GM12873 (cell line): ENCODE data around the gene PIH1D1.

Source experiments
- CTCF ChIP-seq: IDR thresholded peaks from 2 replicates; pipeline ENCODE4 v1.5.1; 2012; ENCODE audit warnings: low read depth, mild to moderate bottlenecking, moderate library complexity, low read length, control low read depth; ENCODE audit not compliant: insufficient read depth; ENCODE audit errors: missing control alignments

Gene PIH1D1

DNA sequence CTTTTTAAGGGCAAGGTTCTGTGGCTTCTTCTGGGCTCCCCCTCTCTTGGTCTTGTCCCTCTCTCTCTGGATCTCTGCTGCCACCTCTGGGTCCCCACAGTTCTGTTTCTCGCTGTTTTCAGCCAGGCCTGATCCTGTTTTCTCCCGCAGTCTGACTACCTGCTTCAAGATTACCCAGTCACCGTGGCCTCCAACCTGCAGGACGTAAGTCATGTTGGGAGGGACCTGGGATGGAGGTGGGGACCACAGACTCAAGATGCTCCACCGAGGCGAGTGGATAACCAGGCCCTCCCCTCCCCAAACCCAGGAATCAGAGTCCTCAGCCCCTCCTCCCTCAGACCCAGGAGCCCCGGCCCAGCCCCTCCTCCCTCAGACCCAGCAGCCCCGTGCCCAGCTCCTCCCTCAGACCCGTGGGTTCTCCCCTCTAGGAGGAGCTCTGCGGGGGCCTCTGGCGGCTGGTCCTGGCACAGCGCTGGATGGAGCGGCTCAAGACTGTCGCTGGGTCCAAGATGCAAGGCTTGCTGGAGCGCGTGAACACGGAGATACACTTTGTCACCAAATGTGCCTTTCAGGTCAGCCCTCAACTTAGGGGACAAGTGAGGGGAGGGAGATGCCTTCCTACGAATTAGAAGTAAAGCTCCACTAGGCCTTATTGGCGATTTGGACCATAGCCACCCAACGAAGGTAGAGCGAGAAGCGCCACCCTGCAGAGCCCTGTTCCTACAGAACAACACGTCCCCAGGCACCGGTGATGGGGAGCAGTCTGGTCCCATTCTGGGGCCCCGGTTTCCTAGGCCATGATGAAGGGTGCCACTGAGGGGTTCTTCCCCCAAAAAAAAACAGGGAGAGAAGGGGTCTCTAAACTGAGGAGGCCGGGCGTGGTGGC, 24.6 kb upstream of the PIH1D1 start:
- TF ChIP-seq CTCF, result peak; percentile 57

GRCh38 chr19:49475191-49475917, 23.7 kb upstream of the PIH1D1 start:
- TF ChIP-seq CTCF, result no peak

GRCh38 chr19:49474542-49474924, 22.9 kb upstream of the PIH1D1 start:
- no peak for TF ChIP-seq CTCF

- TF ChIP-seq CTCF, result peak; percentile 98
These were observed 22.4 kb upstream of the PIH1D1 start, which contains the start of gene FLT3LG for GRCh38 chr19:49473868-49474541. Gene FLT3LG, plus strand, starts transcription at chr19:49474215. Its CDS starts 425 bp downstream, at chr19:49474640.

DNA sequence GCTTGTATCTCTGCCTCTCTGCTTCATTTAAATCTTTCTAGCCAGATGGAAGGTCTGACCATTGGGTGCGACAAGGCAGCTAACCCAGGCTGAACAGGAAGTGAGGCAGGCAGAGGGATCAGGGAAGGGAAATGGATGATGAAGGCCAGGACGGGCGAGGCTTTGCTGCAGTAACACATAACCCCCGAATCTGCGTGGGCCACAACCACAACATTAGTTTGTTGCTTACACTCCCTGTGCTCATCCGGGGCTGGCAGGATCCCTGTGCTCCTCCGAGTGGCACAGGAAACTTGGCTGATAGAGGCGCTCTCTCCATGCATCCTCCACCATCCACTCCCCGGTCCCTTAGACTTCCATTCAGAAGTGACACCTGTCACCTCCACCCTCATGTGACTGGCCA, 21.3 kb upstream of the PIH1D1 start:
- TF ChIP-seq CTCF, result no peak

DNA sequence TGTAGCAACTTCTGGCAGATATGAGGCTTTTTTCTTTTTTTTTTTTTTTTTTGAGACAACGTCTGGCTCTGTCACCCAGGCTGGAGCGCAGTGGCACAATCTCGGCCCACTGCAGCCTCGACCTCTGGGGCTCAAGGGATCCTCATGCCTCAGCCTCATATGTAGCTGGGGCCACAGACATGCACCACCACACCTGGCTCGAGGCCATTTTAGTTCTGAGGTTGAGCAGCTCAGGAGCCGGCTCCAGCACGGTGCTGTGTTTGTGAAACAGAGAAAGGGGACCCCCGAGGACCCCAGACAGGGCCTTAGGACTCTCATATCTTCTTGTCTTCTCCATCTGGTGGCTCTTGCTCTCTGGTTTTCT, 19.0 kb upstream of the PIH1D1 start:
- no peak for TF ChIP-seq CTCF
